Activated T-cell treated with anti-CD3 and anti-CD28 coated beads, Interleukin-2, amount 50 U/mL, for 4 hours (primary cell): ENCODE results near the gene GJA4. TPM values are rescaled to one million over a fixed set of nuclear protein-coding genes. Genes with fewer than 3 reads are reported as not detected.

Experiments used
- ATAC-seq, 2 donors: fragments of 200-7000 bp; cut with Tn5 transposase; one replicate each; pipeline ENCODE4 v1.10.0; 2021
- DNase-seq: peaks from one replicate; pipeline ENCODE4 v3.0.0-alpha.2; 2020
- H3K27me3 Mint-ChIP-seq: one replicate; pipeline ENCODE4 v1.8.0; 2021; ENCODE audit warnings: low read depth, mixed read lengths
- H3K36me3 Mint-ChIP-seq: one replicate; pipeline ENCODE4 v1.8.0; 2022; ENCODE audit warnings: mixed read lengths; ENCODE audit not compliant: insufficient read depth
- H3K4me1 Mint-ChIP-seq: one replicate; pipeline ENCODE4 v1.8.0; 2021; ENCODE audit warnings: low read depth, mixed read lengths
- H3K4me3 Mint-ChIP-seq: one replicate; pipeline ENCODE4 v1.8.0; 2021; ENCODE audit warnings: mild to moderate bottlenecking, moderate library complexity, mixed read lengths
- H3K9me3 Mint-ChIP-seq: one replicate; pipeline ENCODE4 v1.8.0; 2021; ENCODE audit warnings: mixed read lengths
- total RNA-seq, 3 donors: library from RNA; stranded (reverse); gene quantifications; one replicate each; pipeline ENCODE4 v1.2.1, GENCODE V29; 2021

GJA4 gene
- total RNA-seq = under 1 TPM in 1 of 3 donors, not detected in 2; 0.51 TPM

GRCh38 chr1:34792868-34793727 lies at the start of gene GJA4:
GJA4 (plus strand) TSS chr1:34792999; CDS start chr1:34794214, 1,215 bp downstream.
- peaks cover 3% of the 10 kb centered on the region for H3K36me3 Mint-ChIP-seq
- peaks cover 41% of the 10 kb centered on the region for H3K27me3 Mint-ChIP-seq
- H3K4me1 Mint-ChIP-seq = peaks cover 5% of the 10 kb centered on the region
- H3K9me3 Mint-ChIP-seq = no peaks in the 10 kb centered on the region
- peak within 1 kb of the TSS; percentile 30 for H3K4me3 Mint-ChIP-seq
- DNase-seq (no peak), ATAC-seq (peak; percentile 9 to 30)

- DNase-seq (no peak), ATAC-seq (no peak)
- no peaks in the 10 kb centered on the region for H3K36me3 Mint-ChIP-seq
- H3K4me3 Mint-ChIP-seq = no peak overlapping the region
- no peaks in the 10 kb centered on the region for H3K9me3 Mint-ChIP-seq
- H3K4me1 Mint-ChIP-seq = no peaks in the 10 kb centered on the region
- H3K27me3 Mint-ChIP-seq = peaks cover 11% of the 10 kb centered on the region
These were observed 49.0 kb upstream of the GJA4 start for GRCh38 chr1:34743775-34744174.

- DNase-seq = no peak
- Mint-ChIP-seq H3K36me3 (no peaks in the 10 kb centered on the region), H3K9me3 (no peaks in the 10 kb centered on the region), H3K4me3 (no peak overlapping the region), H3K4me1 (no peaks in the 10 kb centered on the region), H3K27me3 (peaks cover 11% of the 10 kb centered on the region)
- no peak for ATAC-seq
These were observed 47.9 kb upstream of the GJA4 start for GRCh38 chr1:34744851-34745250.

- Mint-ChIP-seq H3K9me3 (no peaks in the 10 kb centered on the region), H3K4me1 (no peaks in the 10 kb centered on the region), H3K4me3 (no peak overlapping the region), H3K36me3 (no peaks in the 10 kb centered on the region), H3K27me3 (peaks cover 6% of the 10 kb centered on the region)
- ATAC-seq = no peak
- no peak for DNase-seq
These were observed 47.1 kb upstream of the GJA4 start for GRCh38 chr1:34745666-34746065.

GRCh38 chr1:34746101-34746500 lies 46.7 kb upstream of the GJA4 start:
- peaks cover 6% of the 10 kb centered on the region for H3K27me3 Mint-ChIP-seq

GRCh38 chr1:34746785-34747637 lies 45.8 kb upstream of the GJA4 start:
- no peaks in the 10 kb centered on the region for H3K36me3 Mint-ChIP-seq
- H3K9me3 Mint-ChIP-seq = no peaks in the 10 kb centered on the region
- no peak overlapping the region for H3K4me3 Mint-ChIP-seq
- peaks cover 6% of the 10 kb centered on the region for H3K27me3 Mint-ChIP-seq
- ATAC-seq = no peak
- DNase-seq = no peak
- H3K4me1 Mint-ChIP-seq = no peaks in the 10 kb centered on the region

More at GRCh38 chr1:34746101-34746500, 46.7 kb upstream of the GJA4 start:
- no peak overlapping the region for H3K4me3 Mint-ChIP-seq
- no peaks in the 10 kb centered on the region for H3K9me3 Mint-ChIP-seq
- ATAC-seq = no peak
- H3K36me3 Mint-ChIP-seq = no peaks in the 10 kb centered on the region
- DNase-seq = no peak
- H3K4me1 Mint-ChIP-seq = no peaks in the 10 kb centered on the region

- no peak for DNase-seq
- no peaks in the 10 kb centered on the region for H3K9me3 Mint-ChIP-seq
- no peak for ATAC-seq
- peaks cover 2% of the 10 kb centered on the region for H3K27me3 Mint-ChIP-seq
- H3K4me3 Mint-ChIP-seq = no peak overlapping the region
- no peaks in the 10 kb centered on the region for H3K4me1 Mint-ChIP-seq
- H3K36me3 Mint-ChIP-seq = no peaks in the 10 kb centered on the region
These were observed 45.2 kb upstream of the GJA4 start for GRCh38 chr1:34747638-34747941.

GRCh38 chr1:34749992-34750391 lies 42.8 kb upstream of the GJA4 start:
- DNase-seq = no peak
- H3K9me3 Mint-ChIP-seq = no peaks in the 10 kb centered on the region
- H3K36me3 Mint-ChIP-seq = no peaks in the 10 kb centered on the region
- H3K4me1 Mint-ChIP-seq = no peaks in the 10 kb centered on the region
- H3K27me3 Mint-ChIP-seq = no peaks in the 10 kb centered on the region
- no peak for ATAC-seq
- no peak overlapping the region for H3K4me3 Mint-ChIP-seq

- H3K9me3 Mint-ChIP-seq = no peaks in the 10 kb centered on the region
- no peaks in the 10 kb centered on the region for H3K27me3 Mint-ChIP-seq
- DNase-seq (no peak), ATAC-seq (no peak)
- H3K4me3 Mint-ChIP-seq = no peak overlapping the region
- H3K36me3 Mint-ChIP-seq = no peaks in the 10 kb centered on the region
- no peaks in the 10 kb centered on the region for H3K4me1 Mint-ChIP-seq
These were observed 42.2 kb upstream of the GJA4 start for GRCh38 chr1:34750610-34751009.

GRCh38 chr1:34753163-34753562 lies 39.6 kb upstream of the GJA4 start:
- H3K4me3 Mint-ChIP-seq = no peak overlapping the region
- no peaks in the 10 kb centered on the region for H3K27me3 Mint-ChIP-seq
- ATAC-seq (no peak), DNase-seq (no peak)
- H3K9me3 Mint-ChIP-seq = no peaks in the 10 kb centered on the region
- no peaks in the 10 kb centered on the region for H3K36me3 Mint-ChIP-seq
- H3K4me1 Mint-ChIP-seq = no peaks in the 10 kb centered on the region

- Mint-ChIP-seq H3K27me3 (no peaks in the 10 kb centered on the region), H3K36me3 (no peaks in the 10 kb centered on the region), H3K4me3 (no peak within 1 kb of the TSS), H3K9me3 (no peaks in the 10 kb centered on the region), H3K4me1 (no peaks in the 10 kb centered on the region)
- ATAC-seq (no peak), DNase-seq (no peak)
These were observed 37.7 kb upstream of the GJA4 start, which contains the start of gene GJB5 for GRCh38 chr1:34754964-34755637. GJB5 (plus strand) TSS chr1:34755047; CDS start chr1:34757331, 2,284 bp downstream.

GRCh38 chr1:34755961-34756360 lies 36.8 kb upstream of the GJA4 start:
- DNase-seq (no peak), ATAC-seq (no peak)
- H3K4me3 Mint-ChIP-seq = no peak overlapping the region
- H3K4me1 Mint-ChIP-seq = no peaks in the 10 kb centered on the region
- H3K27me3 Mint-ChIP-seq = no peaks in the 10 kb centered on the region
- H3K36me3 Mint-ChIP-seq = no peaks in the 10 kb centered on the region
- H3K9me3 Mint-ChIP-seq = no peaks in the 10 kb centered on the region

GRCh38 chr1:34757386-34757785 lies 35.4 kb upstream of the GJA4 start:
- ATAC-seq (no peak), DNase-seq (no peak)
- Mint-ChIP-seq H3K36me3 (no peaks in the 10 kb centered on the region), H3K27me3 (peaks cover 5% of the 10 kb centered on the region), H3K9me3 (no peaks in the 10 kb centered on the region), H3K4me1 (no peaks in the 10 kb centered on the region), H3K4me3 (no peak overlapping the region)

- Mint-ChIP-seq H3K36me3 (no peaks in the 10 kb centered on the region), H3K9me3 (no peaks in the 10 kb centered on the region), H3K4me1 (no peaks in the 10 kb centered on the region), H3K27me3 (peaks cover 11% of the 10 kb centered on the region), H3K4me3 (no peak overlapping the region)
- ATAC-seq (no peak), DNase-seq (no peak)
These were observed 34.0 kb upstream of the GJA4 start for GRCh38 chr1:34758751-34759150.
